ENCODE measurements around the gene RAN.

DNA sequence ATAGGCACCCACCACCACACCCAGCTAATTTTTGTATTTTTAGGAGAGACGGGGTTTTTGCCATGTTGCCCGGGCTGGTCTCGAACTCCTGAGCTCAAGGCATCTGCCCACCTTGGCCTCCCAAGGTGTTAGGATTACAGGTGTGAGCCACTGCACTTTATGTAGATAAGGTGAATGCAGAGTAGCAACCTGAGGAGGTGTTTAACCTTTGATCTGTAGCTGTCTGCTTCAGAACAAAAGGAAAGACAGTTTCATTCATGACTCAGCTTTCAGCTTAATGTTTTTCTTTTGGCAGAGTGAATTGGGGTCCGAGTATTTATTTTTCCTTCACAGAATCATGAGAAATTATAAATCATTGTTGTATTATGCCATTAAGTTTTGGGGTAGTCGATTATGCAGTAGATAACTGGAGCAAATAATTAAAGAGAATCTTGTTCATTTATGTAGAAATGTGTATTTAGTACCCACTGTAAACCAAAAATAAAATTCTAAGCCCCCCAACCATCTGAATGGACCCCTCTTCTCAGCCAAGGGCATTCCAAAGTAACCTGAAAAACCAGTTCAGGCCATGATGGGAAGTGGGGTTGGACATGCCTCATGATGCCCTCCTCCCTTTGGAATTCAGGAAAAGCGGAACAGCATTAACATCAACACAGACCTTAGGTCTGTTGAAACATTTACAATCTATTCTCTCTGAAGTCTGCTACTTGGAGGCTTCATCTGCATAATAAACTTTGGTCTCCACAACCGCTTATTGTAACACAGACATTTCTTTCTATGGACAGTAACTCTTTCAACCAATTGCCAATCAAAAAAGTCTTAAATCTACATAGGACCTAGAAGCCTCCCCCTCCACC is 22.1 kb upstream of the RAN start:
- TF ChIP-seq CTCF (conservative IDR thresholded peaks at IDR 0.05) = no peak
- no peak for TF ChIP-seq ZFX (IDR thresholded peaks at IDR 0.05)

All from C4-2B (cell line).